Caco-2 (cell line): ENCODE results near the gene RAD51B. TPM values are rescaled to one million over a fixed set of nuclear protein-coding genes. Genes with fewer than 3 reads are reported as not detected.

Source experiments
- BruUV-seq: library from RNA; stranded (reverse); fragments of 400-500 nt; replicated peaks from 2 replicates; lab custom pipeline; 2021; lab: Mats Ljungman, UMichigan
- CTCF ChIA-PET: fragments of 300-600 bp; sonication (Branson Sonifier 250); formaldehyde crosslinking; loops from one replicate; lab custom pipeline; 2022; ENCODE audit warnings: antibody characterized with exemption; lab: Charles Lee
- POLR2A ChIA-PET: fragments of 300-600 bp; sonication (Branson Sonifier 250); formaldehyde crosslinking; loops from one replicate; lab custom pipeline; 2022; ENCODE audit warnings: antibody characterized with exemption; lab: Charles Lee
- DNase-seq, 2 experiments: peaks; one replicate each; pipeline versions ENCODE4 v3.0.0 to v3.0.0-alpha.2; 2020 to 2022
- H3K27me3 ChIP-seq: replicated peaks from 2 replicates; pipeline ENCODE4 v1.6.0; 2011; ENCODE audit warnings: low read length; ENCODE audit not compliant: control insufficient read depth, insufficient read depth
- H3K36me3 ChIP-seq: 2 replicates; pipeline ENCODE4 v1.5.1; 2011; ENCODE audit warnings: low read length; ENCODE audit not compliant: control insufficient read depth, insufficient read depth
- H3K4me1 ChIP-seq: fragments of 250-450 bp; sonication (Bioruptor Pico); 2 replicates; pipeline ENCODE4 v1.5.1; 2020; ENCODE audit warnings: mild to moderate bottlenecking
- H3K4me3 ChIP-seq: 2 replicates; pipeline ENCODE4 v1.5.1; 2011; ENCODE audit warnings: low read depth, mild to moderate bottlenecking, control low read depth, low read length
- H3K9me3 ChIP-seq: fragments of 250-450 bp; sonication (Bioruptor Pico); 2 replicates; pipeline ENCODE4 v1.5.1; 2020; ENCODE audit warnings: mild to moderate bottlenecking, moderate library complexity
- H3K27ac Mint-ChIP-seq: one replicate; pipeline ENCODE4 v1.8.0; 2022; ENCODE audit warnings: mixed read lengths; ENCODE audit not compliant: unreplicated experiment
- H3K27me3 Mint-ChIP-seq: one replicate; pipeline ENCODE4 v1.8.0; 2022; ENCODE audit warnings: mixed read lengths; ENCODE audit not compliant: insufficient read depth, unreplicated experiment
- H3K36me3 Mint-ChIP-seq: one replicate; pipeline ENCODE4 v1.8.0; 2022; ENCODE audit warnings: mild to moderate bottlenecking, mixed read lengths; ENCODE audit not compliant: insufficient read depth, unreplicated experiment
- H3K4me1 Mint-ChIP-seq: one replicate; pipeline ENCODE4 v1.8.0; 2022; ENCODE audit warnings: low read depth, mixed read lengths; ENCODE audit not compliant: unreplicated experiment
- H3K4me3 Mint-ChIP-seq: one replicate; pipeline ENCODE4 v1.8.0; 2022; ENCODE audit warnings: mild to moderate bottlenecking, moderate library complexity, mixed read lengths; ENCODE audit not compliant: unreplicated experiment
- H3K9me3 Mint-ChIP-seq: one replicate; pipeline ENCODE4 v1.8.0; 2022; ENCODE audit warnings: mixed read lengths; ENCODE audit not compliant: unreplicated experiment
- intact Hi-C: fragments of 100-400 bp; cut with micrococcal nuclease; formaldehyde crosslinking; loops from one replicate; pipeline ENCODE4 v1.10.0; 2022; ENCODE audit not compliant: unreplicated experiment
- total RNA-seq: library from RNA; stranded (reverse); gene quantifications from 2 replicates; pipeline ENCODE4 v1.2.3, GENCODE V29; 2022
- TF ChIP-seq, protein P1 (sequence below), 2 experiments: fragments of 200-600 bp in 1 of 2; IDR thresholded peaks; 1 replicate in 1 of 2; 2 replicates in 1 of 2; pipeline versions ENCODE4 v1.5.1 to v1.8.0; 2011 to 2022; ENCODE audit warnings: antibody characterized with exemption in 1 of 2, control low read depth in 1 of 2, inconsistent platforms in 1 of 2, low read depth in 1 of 2, low read length in 1 of 2, mild to moderate bottlenecking in 1 of 2, moderate library complexity in 1 of 2; ENCODE audit not compliant: insufficient read depth in 1 of 2, severe bottlenecking in 1 of 2, unreplicated experiment in 1 of 2

RAD51B gene
- total RNA-seq, 1 experiment from 2014 or later: 16.7 TPM

DNA sequence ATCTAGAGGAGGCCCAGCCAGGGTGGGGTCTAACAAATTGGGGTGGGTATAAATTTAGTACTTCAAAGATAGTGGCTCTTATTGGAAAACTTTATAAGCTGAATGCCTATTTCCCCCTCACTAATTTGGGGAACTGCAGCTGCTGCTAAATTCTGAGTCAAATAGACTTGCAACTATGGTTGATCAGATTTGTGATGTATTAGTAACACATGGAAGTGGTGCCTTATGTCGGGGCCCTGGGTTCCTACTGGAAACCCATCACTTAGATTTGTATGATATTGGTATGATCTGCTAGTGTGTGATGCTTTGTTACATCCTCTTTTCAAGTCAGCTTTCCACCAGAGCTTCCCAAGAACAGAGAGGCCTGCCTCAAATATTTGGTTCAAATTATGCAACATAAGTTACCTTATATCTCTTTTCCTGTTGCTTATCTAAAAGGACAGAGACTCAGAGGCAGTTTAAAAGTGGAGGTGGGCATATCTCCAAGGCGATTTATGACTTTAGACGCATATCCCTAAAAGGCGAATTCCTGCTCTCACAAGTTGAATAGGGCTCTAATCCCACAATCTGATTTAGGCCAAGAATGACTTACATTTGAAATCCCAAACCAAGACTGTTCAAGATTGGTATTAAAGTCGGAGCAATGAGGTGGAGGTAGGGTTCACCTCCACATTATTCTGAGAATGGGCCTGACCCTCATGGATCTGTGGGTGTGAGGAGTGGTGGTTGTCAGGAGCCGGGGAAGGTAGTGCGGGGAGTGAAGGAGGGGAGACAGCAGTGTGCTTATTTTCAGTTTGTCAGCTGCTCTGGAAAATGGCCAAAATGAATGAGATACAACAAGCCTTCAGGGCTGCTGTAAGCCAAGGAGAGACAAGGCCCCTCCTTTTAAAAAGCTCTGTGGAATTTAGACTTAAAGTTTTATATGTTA is 425.8 kb downstream of the RAD51B start:
- Mint-ChIP-seq H3K4me3 (no peak overlapping the region), H3K27me3 (no peaks in the 10 kb centered on the region), H3K9me3 (no peaks in the 10 kb centered on the region), H3K36me3 (no peaks in the 10 kb centered on the region), H3K27ac (peak overlapping the region; percentile 93), H3K4me1 (peaks cover 38% of the 10 kb centered on the region)
- POLR2A ChIA-PET: no interaction called here
- Histone ChIP-seq H3K27me3 (no peaks in the 10 kb centered on the region), H3K4me1 (peaks cover 52% of the 10 kb centered on the region), H3K36me3 (no peaks in the 10 kb centered on the region), H3K9me3 (no peaks in the 10 kb centered on the region), H3K4me3 (no peak overlapping the region)
- no peak for DNase-seq
- CTCF ChIA-PET: interaction anchor here (1.0 kb wide), 1 partner anchor 571 kb away, joined by 5 read pairs; no protein-coding TSS in a partner anchor
- intact Hi-C loops: loop anchor here (5.0 to 10.0 kb wide), 4 partner anchors 117 to 412 kb away; no protein-coding TSS in a partner anchor
- TF ChIP-seq, protein P1, sequence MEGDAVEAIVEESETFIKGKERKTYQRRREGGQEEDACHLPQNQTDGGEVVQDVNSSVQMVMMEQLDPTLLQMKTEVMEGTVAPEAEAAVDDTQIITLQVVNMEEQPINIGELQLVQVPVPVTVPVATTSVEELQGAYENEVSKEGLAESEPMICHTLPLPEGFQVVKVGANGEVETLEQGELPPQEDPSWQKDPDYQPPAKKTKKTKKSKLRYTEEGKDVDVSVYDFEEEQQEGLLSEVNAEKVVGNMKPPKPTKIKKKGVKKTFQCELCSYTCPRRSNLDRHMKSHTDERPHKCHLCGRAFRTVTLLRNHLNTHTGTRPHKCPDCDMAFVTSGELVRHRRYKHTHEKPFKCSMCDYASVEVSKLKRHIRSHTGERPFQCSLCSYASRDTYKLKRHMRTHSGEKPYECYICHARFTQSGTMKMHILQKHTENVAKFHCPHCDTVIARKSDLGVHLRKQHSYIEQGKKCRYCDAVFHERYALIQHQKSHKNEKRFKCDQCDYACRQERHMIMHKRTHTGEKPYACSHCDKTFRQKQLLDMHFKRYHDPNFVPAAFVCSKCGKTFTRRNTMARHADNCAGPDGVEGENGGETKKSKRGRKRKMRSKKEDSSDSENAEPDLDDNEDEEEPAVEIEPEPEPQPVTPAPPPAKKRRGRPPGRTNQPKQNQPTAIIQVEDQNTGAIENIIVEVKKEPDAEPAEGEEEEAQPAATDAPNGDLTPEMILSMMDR (IDR thresholded peaks at IDR 0.05; ENCODE audit: insufficient read depth in 1 of 2, low read depth in 1 of 2, low read length in 1 of 2, severe bottlenecking in 1 of 2, unreplicated experiment in 1 of 2): no peak
- no TSS peak for BruUV-seq

DNA sequence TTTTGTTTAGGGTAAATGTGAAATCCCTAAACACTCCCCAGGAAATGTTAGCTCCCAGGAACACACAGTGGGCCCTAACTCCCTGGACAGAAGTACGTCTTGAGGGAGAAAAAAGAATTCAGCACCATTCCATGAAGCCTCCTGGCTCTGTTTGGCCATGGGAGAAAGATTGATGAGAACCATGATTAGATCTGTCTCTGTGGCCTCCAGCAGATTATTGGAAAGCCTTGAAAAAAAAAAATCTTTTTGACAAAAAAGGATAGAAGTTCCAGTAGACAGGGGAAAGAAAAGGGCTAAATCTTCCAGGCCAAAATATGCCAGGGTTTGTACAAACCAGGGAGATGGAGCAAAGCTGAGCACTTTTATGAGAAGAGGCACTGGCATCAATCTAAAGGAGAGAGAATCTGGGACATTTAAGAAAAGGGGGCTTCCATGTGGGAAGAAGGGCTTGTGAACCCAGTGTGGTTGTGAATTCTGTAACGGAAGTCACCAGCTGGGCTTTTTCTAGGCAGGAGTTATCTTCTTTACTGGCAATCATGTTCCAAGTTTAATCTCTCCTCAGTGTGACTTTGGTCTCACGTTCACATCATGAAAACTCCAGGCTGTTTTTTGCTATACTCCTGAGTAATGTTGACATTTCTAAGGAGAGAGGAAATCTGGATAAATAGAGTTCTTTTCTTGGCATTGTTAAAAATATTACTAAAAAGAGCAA is 426.7 kb downstream of the RAD51B start:
- Mint-ChIP-seq H3K27ac (peak overlapping the region; percentile 93), H3K4me1 (peaks cover 45% of the 10 kb centered on the region)
- DNase-seq: no peak

More for the DNA sequence above, 426.7 kb downstream of the RAD51B start:
- no TSS peak for BruUV-seq
- Histone ChIP-seq H3K4me3 (no peak overlapping the region), H3K4me1 (peaks cover 53% of the 10 kb centered on the region), H3K27me3 (no peaks in the 10 kb centered on the region), H3K9me3 (no peaks in the 10 kb centered on the region), H3K36me3 (no peaks in the 10 kb centered on the region)
- TF ChIP-seq, protein P1 (IDR thresholded peaks at IDR 0.05; ENCODE audit: insufficient read depth in 1 of 2, low read depth in 1 of 2, low read length in 1 of 2, severe bottlenecking in 1 of 2, unreplicated experiment in 1 of 2): no peak
- H3K4me3 Mint-ChIP-seq: no peak overlapping the region
- POLR2A ChIA-PET: no interaction called here
- CTCF ChIA-PET: interaction anchor here (0.6 to 1.0 kb wide), 2 partner anchors 302 to 570 kb away, joined by 3 to 5 read pairs; no protein-coding TSS in a partner anchor
- no peaks in the 10 kb centered on the region for H3K27me3 Mint-ChIP-seq
- no peaks in the 10 kb centered on the region for H3K36me3 Mint-ChIP-seq
- no peaks in the 10 kb centered on the region for H3K9me3 Mint-ChIP-seq
- intact Hi-C loops: loop anchor here (5.0 to 10.0 kb wide), 4 partner anchors 116 to 411 kb away; no protein-coding TSS in a partner anchor
